ENCODE data around the gene MBIP. TPM values are rescaled to one million over a fixed set of nuclear protein-coding genes. Genes with fewer than 3 reads are reported as not detected.

Gene MBIP
- total RNA-seq, 2 experiments from 2014 or later: 77.9 to 78.9 TPM

- peaks cover 53% of the 10 kb centered on the region for H3K4me1 Mint-ChIP-seq (ENCODE audit: low read depth)
- peak overlapping the region; percentile 85 for H3K27ac Mint-ChIP-seq
- H3K36me3 ChIP-seq (ENCODE audit: insufficient read depth, low read length): no peaks in the 10 kb centered on the region
- no peak for TF ChIP-seq CTCF (IDR thresholded peaks at IDR 0.05)
- H3K4me3 Mint-ChIP-seq: peak overlapping the region; percentile 96
- DNase-seq (peak in 1 of 14 experiments; percentile 3), ATAC-seq (ENCODE audit: poor library complexity) (no peak)
- peaks cover 6% of the 10 kb centered on the region for H3K4me1 ChIP-seq (ENCODE audit: insufficient read depth, low read length)
- H3K9me3 ChIP-seq (ENCODE audit: control insufficient read depth in 1 of 2, insufficient read depth in 1 of 2, low read length in 2 of 2): no peaks in the 10 kb centered on the region
- ChIA-PET CTCF (no interaction called here), POLR2A (interaction anchor here (0.6 to 1.9 kb wide), 8 partner anchors 10 to 1337 kb away, joined by 3 to 14 read pairs (median 4); partner anchors contain the start of genes BRMS1L, FAM177A1, RALGAPA1 and SRP54)
- peak overlapping the region; percentile 92 for H3K4me3 ChIP-seq (ENCODE audit: low read length)
- peak overlapping the region; percentile 21 to 55 for H3K27ac ChIP-seq (ENCODE audit: low read depth in 1 of 2, low read length in 2 of 2)
- peaks cover 9% of the 10 kb centered on the region for H3K27me3 Mint-ChIP-seq
- H3K36me3 Mint-ChIP-seq (ENCODE audit: low read depth): peaks cover 16% of the 10 kb centered on the region
- intact Hi-C loops (cut with DNase I, micrococcal nuclease): loop anchor here (1.0 to 5.0 kb wide), 2 partner anchors 54 to 493 kb away; partner anchors contain the start of gene BRMS1L (in 1 of the 2)
- peaks cover 2% of the 10 kb centered on the region for H3K9me3 Mint-ChIP-seq
- H3K27me3 ChIP-seq (ENCODE audit: control insufficient read depth in 1 of 2, insufficient read depth in 2 of 2, low read length in 2 of 2): peaks cover 0 to 15% of the 10 kb centered on the region in 2 experiments
Measured at GRCh38 chr14:36319899-36320199, 588 bp downstream of the MBIP start.

GRCh38 chr14:36317650-36318049, 2.8 kb downstream of the MBIP start:
- no peaks in the 10 kb centered on the region for H3K27me3 ChIP-seq (ENCODE audit: control insufficient read depth in 1 of 2, insufficient read depth in 2 of 2, low read length in 2 of 2)
- no peak overlapping the region for H3K27ac ChIP-seq (ENCODE audit: low read depth in 1 of 2, low read length in 2 of 2)
- Mint-ChIP-seq H3K36me3 (ENCODE audit: low read depth) (peaks cover 35% of the 10 kb centered on the region), H3K4me1 (ENCODE audit: low read depth) (peaks cover 57% of the 10 kb centered on the region), H3K27ac (no peak overlapping the region), H3K27me3 (no peaks in the 10 kb centered on the region), H3K4me3 (peak overlapping the region; percentile 26), H3K9me3 (peaks cover 2% of the 10 kb centered on the region)
- H3K9me3 ChIP-seq (ENCODE audit: control insufficient read depth in 1 of 2, insufficient read depth in 1 of 2, low read length in 2 of 2): no peaks in the 10 kb centered on the region
- ChIA-PET CTCF (no interaction called here), POLR2A (no interaction called here)
- peaks cover 6% of the 10 kb centered on the region for H3K4me1 ChIP-seq (ENCODE audit: insufficient read depth, low read length)
- no peak overlapping the region for H3K4me3 ChIP-seq (ENCODE audit: low read length)
- ATAC-seq (ENCODE audit: poor library complexity) (no peak), DNase-seq (no peak)
- H3K36me3 ChIP-seq (ENCODE audit: insufficient read depth, low read length): peaks cover 13% of the 10 kb centered on the region
- intact Hi-C loops (cut with DNase I, micrococcal nuclease): no loop called here
- TF ChIP-seq CTCF (IDR thresholded peaks at IDR 0.05): no peak

- no peak for TF ChIP-seq CTCF (IDR thresholded peaks at IDR 0.05)
- Histone ChIP-seq H3K4me1 (ENCODE audit: insufficient read depth, low read length) (peaks cover 6% of the 10 kb centered on the region), H3K27ac (ENCODE audit: low read depth in 1 of 2, low read length in 2 of 2) (no peak overlapping the region), H3K9me3 (ENCODE audit: control insufficient read depth in 1 of 2, insufficient read depth in 1 of 2, low read length in 2 of 2) (no peaks in the 10 kb centered on the region), H3K4me3 (ENCODE audit: low read length) (no peak overlapping the region), H3K36me3 (ENCODE audit: insufficient read depth, low read length) (peaks cover 20% of the 10 kb centered on the region), H3K27me3 (ENCODE audit: control insufficient read depth in 1 of 2, insufficient read depth in 2 of 2, low read length in 2 of 2) (no peaks in the 10 kb centered on the region)
- ChIA-PET CTCF (no interaction called here), POLR2A (no interaction called here)
- Mint-ChIP-seq H3K36me3 (ENCODE audit: low read depth) (peaks cover 46% of the 10 kb centered on the region), H3K4me1 (ENCODE audit: low read depth) (peaks cover 57% of the 10 kb centered on the region), H3K27ac (no peak overlapping the region), H3K27me3 (no peaks in the 10 kb centered on the region), H3K9me3 (peaks cover 2% of the 10 kb centered on the region), H3K4me3 (no peak overlapping the region)
- ATAC-seq (ENCODE audit: poor library complexity) (no peak), DNase-seq (no peak)
- intact Hi-C loops (cut with DNase I, micrococcal nuclease): no loop called here
Measured at GRCh38 chr14:36316131-36316530, 4.3 kb downstream of the MBIP start.
